ENCODE measurements around the gene VAPB.

- TF ChIP-seq EZH2phosphoT487 (IDR thresholded peaks at IDR 0.05; ENCODE audit: insufficient read depth, low read depth): no peak
- no peak for TF ChIP-seq EZH2 (IDR thresholded peaks at IDR 0.05; ENCODE audit: insufficient read depth, poor library complexity, severe bottlenecking)
Measured at GRCh38 chr20:58395604-58396003, 6.6 kb downstream of the VAPB start.

All from GM23248 (cell line).